Measurements from ENCODE around the gene IQCC.

Gene IQCC

DNA sequence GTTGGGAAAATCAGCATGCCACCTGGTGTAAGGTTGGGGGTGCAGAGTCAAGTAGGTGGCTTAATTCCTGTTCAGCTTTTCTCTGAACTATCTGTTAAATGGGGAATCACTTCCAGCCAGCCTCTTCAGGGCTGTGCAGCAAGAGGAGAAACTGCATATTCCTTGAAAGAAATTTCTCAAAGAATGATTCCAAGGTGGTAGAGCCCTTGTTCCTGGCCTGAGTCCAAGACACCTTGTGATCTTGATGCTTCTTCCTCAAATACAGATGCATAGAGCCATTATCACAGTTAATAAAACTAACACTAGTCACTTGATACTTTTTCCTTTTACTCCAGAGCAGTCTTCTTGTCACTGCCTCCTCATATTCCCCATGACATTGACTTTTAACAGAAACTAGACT, 20.8 kb upstream of the IQCC start:
- H3K4me3 ChIP-seq (ENCODE audit: low read depth, low read length) = no peak overlapping the region
- DNase-seq (ENCODE audit: low read depth) = no peak
- TF ChIP-seq, protein P1, sequence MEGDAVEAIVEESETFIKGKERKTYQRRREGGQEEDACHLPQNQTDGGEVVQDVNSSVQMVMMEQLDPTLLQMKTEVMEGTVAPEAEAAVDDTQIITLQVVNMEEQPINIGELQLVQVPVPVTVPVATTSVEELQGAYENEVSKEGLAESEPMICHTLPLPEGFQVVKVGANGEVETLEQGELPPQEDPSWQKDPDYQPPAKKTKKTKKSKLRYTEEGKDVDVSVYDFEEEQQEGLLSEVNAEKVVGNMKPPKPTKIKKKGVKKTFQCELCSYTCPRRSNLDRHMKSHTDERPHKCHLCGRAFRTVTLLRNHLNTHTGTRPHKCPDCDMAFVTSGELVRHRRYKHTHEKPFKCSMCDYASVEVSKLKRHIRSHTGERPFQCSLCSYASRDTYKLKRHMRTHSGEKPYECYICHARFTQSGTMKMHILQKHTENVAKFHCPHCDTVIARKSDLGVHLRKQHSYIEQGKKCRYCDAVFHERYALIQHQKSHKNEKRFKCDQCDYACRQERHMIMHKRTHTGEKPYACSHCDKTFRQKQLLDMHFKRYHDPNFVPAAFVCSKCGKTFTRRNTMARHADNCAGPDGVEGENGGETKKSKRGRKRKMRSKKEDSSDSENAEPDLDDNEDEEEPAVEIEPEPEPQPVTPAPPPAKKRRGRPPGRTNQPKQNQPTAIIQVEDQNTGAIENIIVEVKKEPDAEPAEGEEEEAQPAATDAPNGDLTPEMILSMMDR (IDR thresholded peaks at IDR 0.05; ENCODE audit: insufficient read depth, low read depth, low read length, missing control alignments) = no peak

GRCh38 chr1:32186077-32186476, 19.4 kb upstream of the IQCC start:
- TF ChIP-seq, protein P1 (IDR thresholded peaks at IDR 0.05; ENCODE audit: insufficient read depth, low read depth, low read length, missing control alignments) = no peak
- no peak overlapping the region for H3K4me3 ChIP-seq (ENCODE audit: low read depth, low read length)
- no peak for DNase-seq (ENCODE audit: low read depth)

DNA sequence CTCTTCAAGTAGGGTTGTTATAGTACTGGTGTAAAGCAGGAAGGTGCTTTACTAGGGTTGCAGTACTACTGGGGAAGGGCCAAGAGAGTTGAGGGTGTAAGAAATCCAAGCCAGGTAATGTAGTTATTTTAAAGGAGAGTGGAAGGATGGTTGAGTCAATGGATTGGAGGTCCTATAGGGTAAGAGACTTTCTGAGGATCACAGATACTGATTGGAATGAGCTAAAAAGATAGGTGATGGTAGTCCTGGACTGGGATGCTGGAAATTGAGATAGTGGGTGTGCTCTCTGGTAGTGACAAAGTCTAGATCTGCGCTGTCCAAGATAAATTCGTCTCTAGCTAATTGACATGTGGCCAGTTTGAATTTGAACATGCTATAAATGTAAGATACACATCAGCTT, 19.0 kb upstream of the IQCC start:
- H3K4me3 ChIP-seq (ENCODE audit: low read depth, low read length) = no peak overlapping the region
- TF ChIP-seq, protein P1 (IDR thresholded peaks at IDR 0.05; ENCODE audit: insufficient read depth, low read depth, low read length, missing control alignments) = no peak
- no peak for DNase-seq (ENCODE audit: low read depth)

DNA sequence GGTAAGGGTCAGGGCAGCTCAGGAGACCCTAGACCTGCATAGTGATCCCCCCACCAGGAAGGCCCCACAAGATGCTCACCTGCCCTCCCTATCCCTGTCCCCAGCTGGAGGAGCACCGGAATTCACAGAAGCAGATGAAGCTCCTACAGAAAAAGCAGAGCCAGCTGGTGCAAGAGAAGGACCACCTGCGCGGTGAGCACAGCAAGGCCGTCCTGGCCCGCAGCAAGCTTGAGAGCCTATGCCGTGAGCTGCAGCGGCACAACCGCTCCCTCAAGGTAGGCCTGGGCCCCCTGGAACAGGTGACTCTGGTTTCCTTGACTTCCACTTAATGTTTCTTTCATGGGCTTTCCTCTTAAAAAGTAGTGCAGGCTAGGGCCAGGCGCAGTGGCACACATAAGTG, 17.6 kb upstream of the IQCC start:
- H3K4me3 ChIP-seq (ENCODE audit: low read depth, low read length) = no peak overlapping the region
- TF ChIP-seq, protein P1 (IDR thresholded peaks at IDR 0.05; ENCODE audit: insufficient read depth, low read depth, low read length, missing control alignments) = no peak
- no peak for DNase-seq (ENCODE audit: low read depth)

- H3K4me3 ChIP-seq (ENCODE audit: low read depth, low read length) = no peak overlapping the region
- TF ChIP-seq, protein P1 (IDR thresholded peaks at IDR 0.05; ENCODE audit: insufficient read depth, low read depth, low read length, missing control alignments) = no peak
Measured at GRCh38 chr1:32192220-32192948, 13.1 kb upstream of the IQCC start.

GRCh38 chr1:32194984-32195383, 10.5 kb upstream of the IQCC start:
- TF ChIP-seq, protein P1 (IDR thresholded peaks at IDR 0.05; ENCODE audit: insufficient read depth, low read depth, low read length, missing control alignments) = no peak
- H3K4me3 ChIP-seq (ENCODE audit: low read depth, low read length) = no peak overlapping the region
- DNase-seq (ENCODE audit: low read depth) = no peak

More at GRCh38 chr1:32192220-32192948, 13.1 kb upstream of the IQCC start:
- DNase-seq (ENCODE audit: low read depth) = no peak

- DNase-seq (ENCODE audit: low read depth) = no peak
- TF ChIP-seq, protein P1 (IDR thresholded peaks at IDR 0.05; ENCODE audit: insufficient read depth, low read depth, low read length, missing control alignments) = no peak
- no peak overlapping the region for H3K4me3 ChIP-seq (ENCODE audit: low read depth, low read length)
Measured at GRCh38 chr1:32195531-32195930, 9.9 kb upstream of the IQCC start.

All from GM12865 (cell line).